DOHH2 (cell line): ENCODE results near the gene P2RY1.
"Not testable (repeated sequence)": the region's sequence is repeated elsewhere in the genome, so short reads cannot be mapped to it uniquely, and the experiment has no call there.

Experiments
- H3F3A ChIP-seq: fragments of 200-600 bp; sonication (generic), shearing (Covaris generic); 2 replicates; pipeline ENCODE4 v1.6.0; 2016; ENCODE audit warnings: antibody characterized with exemption, mild to moderate bottlenecking; ENCODE audit not compliant: control insufficient read depth, insufficient read depth
- H3K27ac ChIP-seq: fragments of 200-600 bp; sonication (generic); 2 replicates; pipeline ENCODE4 v1.5.1; 2014; ENCODE audit warnings: low read depth, mild to moderate bottlenecking, low read length, moderate library complexity
- H3K27me3 ChIP-seq: fragments of 200-600 bp; sonication (generic); 2 replicates; pipeline ENCODE4 v1.6.1; 2014; ENCODE audit warnings: mild to moderate bottlenecking, low read length, mixed read lengths; ENCODE audit not compliant: control insufficient read depth
- H3K36me3 ChIP-seq: fragments of 200-600 bp; sonication (generic); 2 replicates; pipeline ENCODE4 v1.6.1; 2014; ENCODE audit warnings: mild to moderate bottlenecking, low read length, moderate library complexity, mixed read lengths; ENCODE audit not compliant: control insufficient read depth
- H3K4me1 ChIP-seq: fragments of 200-600 bp; sonication (generic); 2 replicates; pipeline ENCODE4 v1.6.1; 2014; ENCODE audit warnings: mild to moderate bottlenecking, low read length, mixed read lengths; ENCODE audit not compliant: control insufficient read depth
- H3K4me2 ChIP-seq: fragments of 200-600 bp; sonication (generic); 2 replicates; pipeline ENCODE4 v1.6.0; 2014; ENCODE audit warnings: mild to moderate bottlenecking, low read length, moderate library complexity
- H3K4me3 ChIP-seq: fragments of 200-600 bp; sonication (generic); 2 replicates; pipeline ENCODE4 v1.5.1; 2014; ENCODE audit warnings: mild to moderate bottlenecking, low read length, mixed read lengths
- H3K79me2 ChIP-seq: fragments of 200-600 bp; sonication (generic); 2 replicates; pipeline ENCODE4 v1.6.1; 2014; ENCODE audit warnings: mild to moderate bottlenecking, low read length, mixed read lengths; ENCODE audit not compliant: control insufficient read depth
- H3K9me2 ChIP-seq: fragments of 200-600 bp; sonication (generic); replicated peaks from 2 replicates; pipeline ENCODE4 v1.6.1; 2014; ENCODE audit warnings: mild to moderate bottlenecking, low read length, mixed read lengths; ENCODE audit not compliant: control insufficient read depth
- H3K9me3 ChIP-seq: fragments of 200-600 bp; sonication (generic); 2 replicates; pipeline ENCODE4 v1.6.1; 2014; ENCODE audit warnings: antibody characterized with exemption, low read length, mixed read lengths; ENCODE audit not compliant: control insufficient read depth, insufficient read depth
- H4K20me1 ChIP-seq: fragments of 200-600 bp; sonication (generic); 2 replicates; pipeline ENCODE4 v1.6.0; 2014; ENCODE audit warnings: low read depth, mild to moderate bottlenecking, antibody characterized with exemption, low read length, moderate library complexity; ENCODE audit not compliant: control insufficient read depth, insufficient read depth
- EZH2phosphoT487 ChIP-seq: fragments of 200-600 bp; sonication (generic); IDR thresholded peaks from 2 replicates; pipeline ENCODE4 v1.6.1; 2017; ENCODE audit warnings: borderline replicate concordance, mild to moderate bottlenecking, antibody characterized with exemption, low read length, moderate library complexity, mixed read lengths
- TF ChIP-seq, protein P1 (sequence below): fragments of 200-600 bp; sonication (generic); IDR thresholded peaks from one replicate; pipeline ENCODE4 v1.5.1; 2014; ENCODE audit warnings: antibody characterized with exemption, mild to moderate bottlenecking, low read depth, low read length; ENCODE audit not compliant: poor library complexity, severe bottlenecking

The P2RY1 gene

DNA sequence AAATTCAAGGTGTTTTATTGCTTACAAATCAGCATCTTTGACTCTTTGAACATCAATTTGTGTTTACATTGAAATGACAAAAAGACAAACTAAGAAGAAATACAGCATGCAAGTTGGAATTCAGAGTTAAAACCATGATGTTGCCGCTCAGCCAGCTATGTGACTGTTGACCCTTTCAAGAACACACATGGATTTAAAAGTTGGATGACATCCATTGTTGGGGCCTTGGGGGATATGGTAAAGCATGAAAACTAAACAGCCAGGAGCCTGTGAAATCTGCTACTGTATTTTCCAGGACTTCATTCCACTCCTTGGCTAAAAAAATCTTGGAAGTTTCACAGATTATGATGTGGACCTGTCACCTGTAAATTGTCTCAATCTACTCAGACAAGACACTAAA is 4.6 kb downstream of the P2RY1 start:
- Histone ChIP-seq H3K79me2 (no peaks in the 10 kb centered on the region), H3F3A (no peaks in the 10 kb centered on the region), H3K27ac (no peak overlapping the region), H3K9me2 (no peaks in the 10 kb centered on the region), H4K20me1 (no peaks in the 10 kb centered on the region), H3K4me1 (no peaks in the 10 kb centered on the region), H3K4me2 (no peak overlapping the region), H3K27me3 (no peaks in the 10 kb centered on the region), H3K4me3 (no peak overlapping the region), H3K9me3 (no peaks in the 10 kb centered on the region), H3K36me3 (no peaks in the 10 kb centered on the region)
- TF ChIP-seq, protein P1, sequence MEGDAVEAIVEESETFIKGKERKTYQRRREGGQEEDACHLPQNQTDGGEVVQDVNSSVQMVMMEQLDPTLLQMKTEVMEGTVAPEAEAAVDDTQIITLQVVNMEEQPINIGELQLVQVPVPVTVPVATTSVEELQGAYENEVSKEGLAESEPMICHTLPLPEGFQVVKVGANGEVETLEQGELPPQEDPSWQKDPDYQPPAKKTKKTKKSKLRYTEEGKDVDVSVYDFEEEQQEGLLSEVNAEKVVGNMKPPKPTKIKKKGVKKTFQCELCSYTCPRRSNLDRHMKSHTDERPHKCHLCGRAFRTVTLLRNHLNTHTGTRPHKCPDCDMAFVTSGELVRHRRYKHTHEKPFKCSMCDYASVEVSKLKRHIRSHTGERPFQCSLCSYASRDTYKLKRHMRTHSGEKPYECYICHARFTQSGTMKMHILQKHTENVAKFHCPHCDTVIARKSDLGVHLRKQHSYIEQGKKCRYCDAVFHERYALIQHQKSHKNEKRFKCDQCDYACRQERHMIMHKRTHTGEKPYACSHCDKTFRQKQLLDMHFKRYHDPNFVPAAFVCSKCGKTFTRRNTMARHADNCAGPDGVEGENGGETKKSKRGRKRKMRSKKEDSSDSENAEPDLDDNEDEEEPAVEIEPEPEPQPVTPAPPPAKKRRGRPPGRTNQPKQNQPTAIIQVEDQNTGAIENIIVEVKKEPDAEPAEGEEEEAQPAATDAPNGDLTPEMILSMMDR: no peak
- TF ChIP-seq EZH2phosphoT487: no peak

DNA sequence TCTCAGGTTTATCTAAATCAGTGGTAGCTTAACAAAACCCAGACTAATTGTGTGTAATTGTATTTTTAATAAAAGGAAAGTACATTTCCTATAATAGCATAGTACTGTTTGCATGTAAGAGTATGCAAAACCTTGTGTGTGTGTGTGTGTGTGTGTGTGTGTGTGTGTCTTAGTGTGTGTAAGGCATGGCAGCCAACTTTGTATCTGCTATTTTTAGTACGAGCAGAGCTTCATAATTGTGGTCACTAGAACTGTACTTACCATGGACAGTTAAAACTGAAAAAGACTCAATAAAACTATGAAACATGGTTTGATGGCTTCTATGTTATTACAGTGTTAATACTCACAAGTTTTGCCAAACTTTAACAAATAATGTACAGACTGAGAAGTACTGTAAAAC is 6.2 kb downstream of the P2RY1 start:
- Histone ChIP-seq H3K9me2 (no peaks in the 10 kb centered on the region), H3K27ac (no peak overlapping the region), H3K9me3 (no peaks in the 10 kb centered on the region), H3K27me3 (no peaks in the 10 kb centered on the region), H3K4me1 (no peaks in the 10 kb centered on the region), H3F3A (no peaks in the 10 kb centered on the region), H3K4me2 (no peak overlapping the region), H3K4me3 (no peak overlapping the region), H4K20me1 (no peaks in the 10 kb centered on the region), H3K79me2 (no peaks in the 10 kb centered on the region), H3K36me3 (no peaks in the 10 kb centered on the region)
- TF ChIP-seq, protein P1: no peak
- no peak for TF ChIP-seq EZH2phosphoT487

DNA sequence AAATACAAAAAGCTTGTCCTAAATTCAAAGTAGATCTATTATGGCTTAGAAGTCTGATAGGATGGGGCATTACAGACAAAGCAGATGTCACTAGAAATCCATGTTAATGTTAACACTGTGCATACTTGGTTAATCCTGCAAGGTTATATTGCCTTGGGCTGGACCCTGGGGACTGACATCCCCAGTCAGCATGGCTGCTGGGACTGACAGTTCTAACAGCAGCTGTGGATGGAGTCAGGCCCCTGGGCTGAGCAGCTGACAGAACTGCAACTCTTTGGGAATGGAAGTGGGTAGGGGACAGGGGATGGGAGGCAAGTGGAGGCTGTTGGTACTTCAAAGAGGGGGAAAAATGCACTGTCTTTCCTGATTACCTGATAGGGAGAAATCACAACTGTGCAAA is 7.5 kb downstream of the P2RY1 start:
- Histone ChIP-seq H4K20me1 (no peaks in the 10 kb centered on the region), H3K27ac (no peak overlapping the region), H3F3A (no peaks in the 10 kb centered on the region), H3K9me3 (no peaks in the 10 kb centered on the region), H3K4me3 (no peak overlapping the region), H3K27me3 (no peaks in the 10 kb centered on the region), H3K36me3 (no peaks in the 10 kb centered on the region), H3K4me1 (no peaks in the 10 kb centered on the region), H3K79me2 (no peaks in the 10 kb centered on the region), H3K4me2 (no peak overlapping the region), H3K9me2 (no peaks in the 10 kb centered on the region)
- TF ChIP-seq EZH2phosphoT487: no peak
- TF ChIP-seq, protein P1: no peak

DNA sequence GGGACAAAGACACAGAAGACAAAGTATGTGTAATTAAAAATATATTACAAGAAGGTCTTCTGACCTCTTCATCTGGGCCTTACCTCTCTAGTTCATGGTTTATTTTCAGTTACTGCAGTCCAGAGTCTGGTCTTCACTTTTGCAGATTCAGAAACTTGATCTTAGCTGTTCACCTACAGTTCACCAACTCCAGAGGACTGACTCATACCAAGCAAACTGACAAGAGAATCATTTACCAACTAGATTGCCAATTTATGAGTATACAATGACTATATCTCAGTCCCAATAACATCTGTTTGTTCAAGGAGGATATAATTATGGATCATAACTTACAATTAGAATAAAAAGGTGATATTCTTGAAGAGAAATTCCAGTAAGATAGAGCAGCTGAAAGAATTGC is 9.0 kb downstream of the P2RY1 start:
- H3K27ac ChIP-seq: no peak overlapping the region
- H3K36me3 ChIP-seq: no peaks in the 10 kb centered on the region
- H3K79me2 ChIP-seq: no peaks in the 10 kb centered on the region
- no peak overlapping the region for H3K4me2 ChIP-seq
- no peaks in the 10 kb centered on the region for H3K4me1 ChIP-seq
- TF ChIP-seq, protein P1: no peak
- TF ChIP-seq EZH2phosphoT487: no peak
- no peaks in the 10 kb centered on the region for H3K9me3 ChIP-seq
- H3K4me3 ChIP-seq: no peak overlapping the region
- H3F3A ChIP-seq: no peaks in the 10 kb centered on the region
- H3K9me2 ChIP-seq: no peaks in the 10 kb centered on the region
- H3K27me3 ChIP-seq: no peaks in the 10 kb centered on the region
- no peaks in the 10 kb centered on the region for H4K20me1 ChIP-seq

DNA sequence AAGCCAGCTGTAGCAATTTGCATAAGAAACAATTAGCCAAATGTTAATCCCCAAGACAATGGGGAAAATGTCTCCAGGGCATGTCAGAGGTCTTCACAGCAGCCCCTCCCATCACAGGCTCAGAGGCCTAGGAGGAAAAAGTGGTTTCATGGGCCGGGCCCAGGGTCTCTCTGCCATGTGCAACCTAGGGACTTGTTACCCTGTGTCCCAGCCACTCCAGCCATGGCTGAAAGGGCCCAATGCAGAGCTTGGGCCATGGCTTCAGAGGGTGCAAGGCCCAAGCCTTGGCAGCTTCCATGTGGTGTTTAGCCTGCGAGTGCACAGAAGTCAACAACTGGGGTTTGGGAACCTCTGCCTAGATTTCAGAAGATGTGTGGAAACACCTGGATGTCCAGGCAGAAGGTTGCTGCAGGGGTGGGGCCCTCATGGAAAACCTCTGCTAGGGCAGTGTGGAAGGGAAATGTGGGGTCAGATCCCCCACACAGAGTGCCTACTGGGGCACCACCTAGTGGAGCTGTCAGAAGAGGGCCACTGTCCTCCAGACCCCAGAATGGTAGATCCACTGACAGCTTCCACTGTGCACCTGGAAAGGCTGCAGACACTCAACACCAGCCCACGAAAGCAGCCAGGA is 11.8 kb downstream of the P2RY1 start:
- H3K36me3 ChIP-seq, H3K27ac ChIP-seq, H3K79me2 ChIP-seq, H3K4me2 ChIP-seq, H4K20me1 ChIP-seq, H3K9me3 ChIP-seq, H3K27me3 ChIP-seq, H3K4me1 ChIP-seq, H3K9me2 ChIP-seq, H3K4me3 ChIP-seq, H3F3A ChIP-seq: not testable (repeated sequence)
